Measurements from ENCODE around the gene DENND1B. TPM values are rescaled to one million over a fixed set of nuclear protein-coding genes. Genes with fewer than 3 reads are reported as not detected.

The DENND1B gene
- total RNA-seq, 2 experiments from 2014 or later = 10.8 to 12.7 TPM

DNA sequence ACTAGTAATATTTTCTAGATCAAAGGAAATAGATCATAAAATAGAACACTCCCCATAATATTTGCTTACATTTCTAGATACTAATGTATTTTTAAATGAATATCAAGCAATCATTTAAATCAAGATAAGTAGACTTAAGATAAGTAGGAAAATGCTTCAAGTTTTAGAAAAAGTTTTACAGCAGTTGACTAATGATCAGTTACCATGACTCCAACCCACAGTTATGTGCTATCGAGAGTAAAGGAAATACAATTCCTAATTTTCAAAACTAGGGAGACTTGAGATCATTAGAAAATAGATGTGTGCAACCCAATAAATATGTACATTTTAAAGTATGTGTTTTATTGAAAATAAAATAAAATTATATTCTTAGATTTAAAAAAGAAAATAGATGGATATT is 95.0 kb downstream of the DENND1B start:
- TF ChIP-seq, protein P1, sequence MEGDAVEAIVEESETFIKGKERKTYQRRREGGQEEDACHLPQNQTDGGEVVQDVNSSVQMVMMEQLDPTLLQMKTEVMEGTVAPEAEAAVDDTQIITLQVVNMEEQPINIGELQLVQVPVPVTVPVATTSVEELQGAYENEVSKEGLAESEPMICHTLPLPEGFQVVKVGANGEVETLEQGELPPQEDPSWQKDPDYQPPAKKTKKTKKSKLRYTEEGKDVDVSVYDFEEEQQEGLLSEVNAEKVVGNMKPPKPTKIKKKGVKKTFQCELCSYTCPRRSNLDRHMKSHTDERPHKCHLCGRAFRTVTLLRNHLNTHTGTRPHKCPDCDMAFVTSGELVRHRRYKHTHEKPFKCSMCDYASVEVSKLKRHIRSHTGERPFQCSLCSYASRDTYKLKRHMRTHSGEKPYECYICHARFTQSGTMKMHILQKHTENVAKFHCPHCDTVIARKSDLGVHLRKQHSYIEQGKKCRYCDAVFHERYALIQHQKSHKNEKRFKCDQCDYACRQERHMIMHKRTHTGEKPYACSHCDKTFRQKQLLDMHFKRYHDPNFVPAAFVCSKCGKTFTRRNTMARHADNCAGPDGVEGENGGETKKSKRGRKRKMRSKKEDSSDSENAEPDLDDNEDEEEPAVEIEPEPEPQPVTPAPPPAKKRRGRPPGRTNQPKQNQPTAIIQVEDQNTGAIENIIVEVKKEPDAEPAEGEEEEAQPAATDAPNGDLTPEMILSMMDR (IDR thresholded peaks at IDR 0.05) = no peak
- intact Hi-C loops (cut with micrococcal nuclease) = no loop called here
- Mint-ChIP-seq H3K36me3 (ENCODE audit: low read depth) (no peaks in the 10 kb centered on the region), H3K4me3 (no peak overlapping the region), H3K4me1 (ENCODE audit: low read depth) (peaks cover 14% of the 10 kb centered on the region), H3K9me3 (no peaks in the 10 kb centered on the region), H3K27ac (no peak overlapping the region), H3K27me3 (no peaks in the 10 kb centered on the region)
- ATAC-seq (no peak), DNase-seq (no peak)
- ChIA-PET CTCF (no interaction called here), POLR2A (no interaction called here)

DNA sequence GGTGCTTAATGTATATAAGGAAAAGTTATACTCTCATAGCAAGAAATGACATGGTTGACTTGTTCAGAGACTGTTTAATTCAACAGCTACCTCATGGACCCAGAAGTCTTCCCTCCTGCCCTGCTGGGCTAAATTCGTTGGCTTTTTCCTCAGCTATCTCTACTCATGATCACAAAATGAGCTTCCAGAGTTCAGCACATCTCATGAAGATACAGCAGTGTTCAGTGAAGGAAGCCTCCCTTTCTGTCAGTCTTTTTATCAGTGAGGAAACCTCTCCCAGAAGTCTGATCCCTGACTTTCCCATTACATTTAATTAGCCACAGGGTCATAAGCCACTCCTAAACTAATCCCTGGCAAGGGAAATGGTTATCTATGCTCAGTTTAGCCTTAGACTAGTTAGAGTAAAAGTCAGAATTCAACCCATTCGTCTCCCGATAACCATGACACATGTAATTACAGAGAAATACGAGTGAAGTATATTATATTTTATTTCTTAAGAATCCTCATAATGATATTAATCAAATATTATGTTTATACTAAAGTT is 97.5 kb downstream of the DENND1B start:
- intact Hi-C loops (cut with micrococcal nuclease) = no loop called here
- no peak for DNase-seq
- peaks cover 19% of the 10 kb centered on the region for H3K4me1 Mint-ChIP-seq (ENCODE audit: low read depth)
- H3K27me3 Mint-ChIP-seq = no peaks in the 10 kb centered on the region
- no peaks in the 10 kb centered on the region for H3K9me3 Mint-ChIP-seq
- ChIA-PET CTCF (no interaction called here), POLR2A (no interaction called here)
- H3K4me3 Mint-ChIP-seq = no peak overlapping the region
- ATAC-seq = no peak
- no peak overlapping the region for H3K27ac Mint-ChIP-seq
- no peaks in the 10 kb centered on the region for H3K36me3 Mint-ChIP-seq (ENCODE audit: low read depth)
- TF ChIP-seq, protein P1 (IDR thresholded peaks at IDR 0.05) = no peak

DNA sequence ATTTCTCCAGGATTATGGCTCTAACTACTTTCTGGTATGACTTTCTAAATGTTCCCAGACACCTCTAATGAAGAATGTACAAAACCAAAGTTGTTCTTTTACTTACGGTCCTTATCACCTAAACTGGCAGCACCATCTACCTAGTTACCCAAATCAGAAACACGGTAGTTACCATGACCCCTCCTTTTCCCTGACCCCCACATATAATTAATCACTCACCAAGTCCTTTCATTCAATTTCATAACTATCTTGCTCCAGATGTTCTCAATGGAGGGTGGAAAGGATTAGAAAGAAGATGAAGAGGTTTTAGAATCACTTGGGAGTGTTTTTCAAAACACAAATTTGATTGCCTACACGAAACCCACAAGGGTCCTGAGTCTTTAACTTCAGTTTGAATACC is 98.0 kb downstream of the DENND1B start:
- ChIA-PET POLR2A (no interaction called here), CTCF (no interaction called here)
- Mint-ChIP-seq H3K4me3 (no peak overlapping the region), H3K27me3 (no peaks in the 10 kb centered on the region), H3K36me3 (ENCODE audit: low read depth) (no peaks in the 10 kb centered on the region), H3K9me3 (no peaks in the 10 kb centered on the region), H3K4me1 (ENCODE audit: low read depth) (peaks cover 17% of the 10 kb centered on the region), H3K27ac (no peak overlapping the region)
- DNase-seq (no peak), ATAC-seq (no peak)
- TF ChIP-seq, protein P1 (IDR thresholded peaks at IDR 0.05) = no peak
- intact Hi-C loops (cut with micrococcal nuclease) = no loop called here

DNA sequence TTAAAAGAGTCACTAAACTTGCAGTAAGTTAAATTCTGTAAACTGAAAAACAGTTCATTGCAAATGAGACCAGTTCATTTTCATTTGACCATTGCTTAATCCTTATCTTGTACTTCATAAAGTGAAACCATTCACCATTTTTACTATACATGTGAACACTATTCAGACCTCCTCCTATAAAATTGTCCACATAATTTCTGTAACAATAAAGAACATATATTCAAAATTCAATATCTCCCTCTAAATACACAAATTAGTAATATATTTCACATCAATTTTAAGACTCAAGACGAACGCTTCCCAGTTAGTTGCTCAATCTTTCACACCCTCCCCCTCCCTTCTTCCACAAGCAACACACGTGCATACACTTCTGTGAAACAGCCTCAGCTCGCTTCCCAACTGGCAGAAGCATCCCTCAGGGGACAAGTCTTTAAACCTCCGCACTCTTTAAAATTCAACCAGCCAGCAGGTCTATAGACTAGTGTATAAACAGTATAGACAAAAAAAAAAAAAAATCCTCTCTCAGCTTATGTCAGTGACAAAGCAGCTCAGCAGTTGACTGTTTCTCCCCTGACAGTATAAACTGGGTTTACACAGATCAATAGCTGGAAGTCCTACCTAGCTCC is 99.6 kb downstream of the DENND1B start:
- H3K9me3 Mint-ChIP-seq = no peaks in the 10 kb centered on the region
- ATAC-seq (no peak), DNase-seq (no peak)
- peaks cover 14% of the 10 kb centered on the region for H3K4me1 Mint-ChIP-seq (ENCODE audit: low read depth)
- no peaks in the 10 kb centered on the region for H3K36me3 Mint-ChIP-seq (ENCODE audit: low read depth)
- intact Hi-C loops (cut with micrococcal nuclease) = no loop called here
- no peaks in the 10 kb centered on the region for H3K27me3 Mint-ChIP-seq
- H3K27ac Mint-ChIP-seq = no peak overlapping the region
- POLR2A ChIA-PET = no interaction called here
- no peak overlapping the region for H3K4me3 Mint-ChIP-seq
- TF ChIP-seq, protein P1 (IDR thresholded peaks at IDR 0.05) = no peak
- CTCF ChIA-PET = interaction anchor here (0.7 kb wide), 1 partner anchor 193 kb away, joined by 3 read pairs; no protein-coding TSS in a partner anchor

DNA sequence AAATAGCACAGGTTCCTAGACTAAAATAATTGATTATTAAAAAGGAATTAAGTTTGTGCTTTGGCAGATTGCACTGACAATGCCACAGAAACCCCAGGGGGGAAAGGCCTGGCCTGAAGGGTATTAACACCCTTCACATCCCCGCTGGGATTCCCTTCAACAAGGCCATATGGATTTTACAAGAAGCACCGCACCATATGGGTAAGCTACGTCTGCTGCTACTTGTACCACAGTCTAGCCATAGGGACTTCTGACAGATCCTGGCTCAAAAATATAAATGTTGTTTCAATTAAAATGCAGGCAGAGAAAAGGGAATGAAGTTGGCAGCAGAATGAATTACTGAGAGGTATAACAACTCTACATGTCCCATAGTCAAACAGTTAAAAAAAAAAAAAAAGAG is 101.0 kb downstream of the DENND1B start:
- Mint-ChIP-seq H3K9me3 (no peaks in the 10 kb centered on the region), H3K27ac (no peak overlapping the region), H3K4me1 (ENCODE audit: low read depth) (peaks cover 14% of the 10 kb centered on the region), H3K4me3 (no peak overlapping the region), H3K36me3 (ENCODE audit: low read depth) (no peaks in the 10 kb centered on the region), H3K27me3 (no peaks in the 10 kb centered on the region)
- ChIA-PET POLR2A (no interaction called here), CTCF (no interaction called here)
- ATAC-seq (no peak), DNase-seq (no peak)
- intact Hi-C loops (cut with micrococcal nuclease) = no loop called here
- TF ChIP-seq, protein P1 (IDR thresholded peaks at IDR 0.05) = no peak
